HG02884 (cell line): Measurements from ENCODE around the gene COL11A2.
"Not testable (repeated sequence)": the region's sequence is repeated elsewhere in the genome, so short reads cannot be mapped to it uniquely, and the experiment has no call there.

Experiments
- ATAC-seq: cut with Tn5 transposase; IDR thresholded peaks from one replicate; pipeline ENCODE4 v1.9.1; 2021; ENCODE audit warnings: mild to moderate bottlenecking, moderate library complexity; ENCODE audit not compliant: unreplicated experiment

The COL11A2 gene

GRCh38 chr6:33192105-33192646 lies at the start of gene COL11A2:
COL11A2 (minus strand) TSS chr6:33192467; CDS start chr6:33192240, 227 bp downstream.
- no peak for ATAC-seq

GRCh38 chr6:33241968-33242367 lies 49.7 kb upstream of the COL11A2 start:
- no peak for ATAC-seq

DNA sequence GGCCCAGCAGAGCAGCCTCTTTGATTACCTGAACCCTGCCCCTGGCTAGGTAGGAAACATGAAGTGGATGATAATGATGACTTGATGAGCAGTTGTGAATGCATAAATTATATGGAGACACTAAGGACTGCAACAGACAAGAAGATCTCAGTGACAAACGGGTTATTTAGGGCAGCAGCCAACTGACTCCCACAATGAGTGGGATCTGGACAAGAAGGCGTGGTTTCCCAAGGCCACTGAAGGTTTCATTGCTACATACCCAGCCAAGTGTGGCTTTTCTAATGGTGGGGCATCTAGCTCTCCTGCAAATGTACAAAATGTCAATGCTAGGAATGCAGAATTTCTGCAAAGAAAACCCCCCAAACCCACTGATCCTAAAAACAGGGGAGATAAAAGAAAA lies 45.5 kb upstream of the COL11A2 start:
- ATAC-seq = no peak

DNA sequence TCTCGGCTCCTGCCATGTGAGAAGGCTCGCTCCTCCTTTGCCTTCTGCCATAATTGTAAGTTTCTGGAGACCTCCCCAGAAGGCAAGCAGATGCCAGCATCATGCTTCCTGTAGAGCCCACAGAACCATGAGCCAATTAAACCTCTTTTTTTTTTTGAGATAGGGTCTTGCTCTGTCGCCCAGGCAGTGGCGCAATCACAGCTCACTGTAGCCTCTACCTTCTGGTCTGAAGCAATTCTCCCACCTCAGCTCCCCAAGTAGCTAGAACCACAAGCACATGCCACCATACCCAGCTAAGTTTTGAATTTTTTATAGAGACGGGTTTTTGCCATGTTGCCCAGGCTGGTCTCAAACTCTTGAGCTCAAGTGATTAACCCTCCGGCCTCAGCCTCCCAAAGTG lies 44.6 kb upstream of the COL11A2 start:
- ATAC-seq = no peak

- ATAC-seq = no peak
Observed at GRCh38 chr6:33236328-33236727, 44.1 kb upstream of the COL11A2 start.

GRCh38 chr6:33235221-33235634 lies 43.0 kb upstream of the COL11A2 start:
- no peak for ATAC-seq

DNA sequence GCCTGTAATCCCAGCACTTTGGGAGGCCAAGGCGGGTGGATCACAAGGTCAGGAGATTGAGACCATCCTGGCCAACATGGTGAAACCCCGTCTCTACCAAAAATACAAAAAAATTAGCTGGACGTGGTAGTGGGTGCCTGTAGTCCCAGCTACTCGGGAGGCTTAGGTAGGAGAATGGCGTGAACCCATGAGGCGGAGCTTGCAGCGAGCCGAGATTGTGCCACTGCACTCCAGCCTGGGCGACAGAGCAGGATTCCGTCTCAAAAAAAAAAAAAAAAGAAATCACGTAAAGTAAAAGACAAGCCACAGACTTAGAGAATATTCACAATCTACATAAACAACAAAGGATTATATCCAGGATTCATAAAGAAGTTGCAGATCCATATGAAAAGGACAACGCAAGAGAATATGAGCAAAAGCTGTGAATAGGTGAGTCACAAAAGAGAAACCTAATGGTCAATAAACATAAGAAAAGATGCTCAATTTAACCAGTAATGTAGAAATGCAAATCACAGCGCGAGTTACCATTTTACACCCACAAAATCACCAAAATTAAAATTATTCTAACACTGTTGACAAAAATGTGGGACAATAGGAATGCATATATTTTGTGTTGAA lies 34.3 kb upstream of the COL11A2 start:
- ATAC-seq = not testable (repeated sequence)

GRCh38 chr6:33217681-33218080 lies 25.4 kb upstream of the COL11A2 start:
- ATAC-seq = no peak

DNA sequence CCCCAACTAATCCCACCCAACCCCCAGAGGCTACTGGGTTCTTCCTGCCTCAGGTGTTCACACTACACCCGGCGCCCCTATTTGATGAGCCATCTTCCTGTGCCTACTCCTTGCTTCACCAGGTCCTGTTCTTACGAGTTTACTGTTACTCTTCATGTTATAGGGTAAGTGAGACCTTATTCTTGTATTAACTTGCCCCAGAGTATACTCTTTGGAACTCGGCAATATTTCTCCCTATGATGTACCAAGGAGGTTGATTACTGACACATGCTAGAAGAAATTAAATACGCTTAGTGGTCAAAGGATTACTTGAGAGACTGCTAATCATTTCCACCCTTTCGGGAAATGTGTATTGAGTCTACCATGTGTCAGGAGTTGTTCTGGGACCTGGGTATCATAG lies 25.0 kb upstream of the COL11A2 start:
- no peak for ATAC-seq

- no peak for ATAC-seq
Observed at GRCh38 chr6:33216117-33216649, 23.9 kb upstream of the COL11A2 start.

GRCh38 chr6:33215271-33216116 lies 23.2 kb upstream of the COL11A2 start:
- no peak for ATAC-seq

DNA sequence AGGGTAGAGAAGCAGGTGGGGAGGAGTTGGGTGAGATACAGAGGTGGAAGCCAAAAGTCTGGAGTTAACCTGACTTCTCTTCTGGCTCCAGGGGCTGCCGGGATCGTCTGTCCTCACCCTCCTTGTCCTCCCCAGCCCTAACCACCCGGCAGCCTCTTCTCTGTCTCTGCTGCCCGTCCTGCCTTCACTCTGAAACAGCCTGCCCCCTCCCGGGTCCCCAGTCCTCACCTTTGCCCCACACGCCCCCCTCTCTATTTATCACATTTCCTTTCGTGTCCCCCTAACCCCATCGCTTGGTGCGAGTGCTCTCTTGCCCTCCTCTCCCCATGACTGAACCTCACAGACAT lies 21.7 kb upstream of the COL11A2 start:
- no peak for ATAC-seq

- no peak for ATAC-seq
Observed at GRCh38 chr6:33213166-33213988, 21.1 kb upstream of the COL11A2 start.

DNA sequence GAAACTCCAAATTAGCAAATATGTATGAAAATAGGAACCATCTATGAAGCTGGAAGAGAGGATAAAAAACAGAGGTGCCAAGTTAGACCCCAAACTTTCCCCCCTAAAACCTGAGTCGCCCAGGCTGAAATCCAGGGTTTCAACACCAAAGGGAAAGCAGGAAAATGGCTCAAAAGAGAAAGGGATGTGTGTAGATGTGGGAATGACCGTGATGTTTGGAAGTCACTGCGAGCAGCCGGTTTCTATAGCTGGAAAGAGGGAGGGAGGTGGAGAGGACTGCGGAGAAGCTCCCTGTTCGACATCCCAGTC lies 20.5 kb upstream of the COL11A2 start:
- no peak for ATAC-seq

DNA sequence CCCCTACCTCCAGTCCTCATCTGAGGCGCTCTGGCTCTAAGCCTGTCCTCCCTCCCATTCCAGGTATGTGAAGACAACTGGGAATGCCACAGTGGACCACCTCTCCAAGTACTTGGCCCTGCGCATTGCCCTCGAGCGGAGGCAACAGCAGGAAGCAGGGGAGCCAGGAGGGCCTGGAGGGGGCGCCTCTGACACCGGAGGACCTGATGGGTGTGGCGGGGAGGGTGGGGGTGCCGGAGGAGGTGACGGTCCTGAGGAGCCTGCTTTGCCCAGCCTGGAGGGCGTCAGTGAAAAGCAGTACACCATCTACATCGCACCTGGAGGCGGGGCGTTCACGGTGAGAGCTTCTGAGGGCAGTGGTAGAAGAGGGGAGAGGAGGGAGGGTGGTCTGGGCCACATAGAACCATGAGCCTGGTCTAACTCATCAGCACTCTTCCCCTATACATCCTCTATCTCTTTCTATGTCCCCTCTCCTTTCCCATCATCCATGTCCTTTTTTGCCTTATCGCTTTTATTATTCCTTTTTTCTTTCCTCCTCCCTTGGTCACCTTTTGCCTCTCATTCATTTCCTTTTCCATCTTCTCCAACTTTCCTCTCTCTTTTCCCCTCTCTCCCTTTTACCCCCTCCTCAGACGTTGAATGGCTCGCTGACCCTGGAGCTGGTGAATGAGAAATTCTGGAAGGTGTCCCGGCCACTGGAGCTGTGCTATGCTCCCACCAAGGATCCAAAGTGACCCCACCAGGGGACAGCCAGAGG lies 19.6 kb upstream of the COL11A2 start:
- ATAC-seq = no peak

DNA sequence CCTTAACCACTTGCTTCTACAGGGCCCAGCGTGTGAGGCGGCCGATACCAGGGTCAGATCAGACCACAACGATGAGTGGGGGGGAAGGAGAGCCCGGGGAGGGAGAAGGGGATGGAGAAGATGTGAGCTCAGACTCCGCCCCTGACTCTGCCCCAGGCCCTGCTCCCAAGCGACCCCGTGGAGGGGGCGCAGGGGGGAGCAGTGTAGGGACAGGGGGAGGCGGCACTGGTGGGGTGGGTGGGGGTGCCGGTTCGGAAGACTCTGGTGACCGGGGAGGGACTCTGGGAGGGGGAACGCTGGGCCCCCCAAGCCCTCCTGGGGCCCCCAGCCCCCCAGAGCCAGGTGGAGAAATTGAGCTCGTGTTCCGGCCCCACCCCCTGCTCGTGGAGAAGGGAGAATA lies 18.9 kb upstream of the COL11A2 start:
- no peak for ATAC-seq

- no peak for ATAC-seq
Observed at GRCh38 chr6:33209856-33210255, 17.6 kb upstream of the COL11A2 start.

DNA sequence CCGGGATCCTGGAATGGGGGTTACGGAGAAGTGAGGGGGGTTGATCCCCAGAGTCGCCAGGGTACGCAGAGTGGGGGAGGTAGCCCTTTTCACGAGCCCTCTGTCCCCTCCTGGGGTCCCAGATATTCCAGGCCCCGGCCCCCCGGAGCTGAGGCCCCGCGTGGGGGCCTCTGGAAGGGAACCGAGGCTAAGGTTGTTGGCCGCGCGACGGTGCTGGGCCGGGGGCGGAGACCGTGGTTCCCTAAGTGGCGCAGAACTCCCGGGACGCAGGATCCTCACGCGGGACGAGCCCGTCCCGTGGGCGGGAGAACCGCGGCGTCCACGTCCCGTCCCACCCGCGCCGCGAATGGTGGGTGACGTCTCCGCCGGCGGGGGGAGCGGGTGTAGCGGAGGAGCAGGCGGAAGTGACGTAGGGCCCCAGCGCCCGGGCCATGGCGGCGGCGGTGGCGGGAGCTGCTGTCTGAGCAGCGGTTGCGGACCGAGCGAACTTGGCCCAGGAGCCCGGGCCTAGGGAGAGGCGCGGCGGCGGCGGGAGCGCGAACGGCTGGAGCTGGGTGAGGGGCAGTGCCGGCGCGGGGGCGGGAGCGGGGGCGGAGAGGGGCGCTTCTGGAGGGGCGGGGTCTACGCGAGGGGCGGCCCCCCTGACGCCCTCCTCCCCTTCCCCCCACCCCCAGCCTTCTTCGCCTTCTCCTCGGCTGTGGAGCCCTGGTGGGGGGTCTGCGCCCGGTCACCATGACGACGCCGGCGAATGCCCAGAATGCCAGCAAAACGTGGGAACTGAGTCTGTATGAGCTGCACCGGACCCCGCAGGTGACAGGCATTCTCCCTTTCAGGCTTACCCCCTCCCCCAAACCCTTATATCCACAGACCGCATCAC lies 16.1 kb upstream of the COL11A2 start, which contains the start of gene RING1:
Gene RING1 (plus strand): TSS at position 410 of the 877 bp plus-strand sequence. CDS start 323 bp downstream, at position 733.
- ATAC-seq = no peak

GRCh38 chr6:33207552-33208090 lies 15.4 kb upstream of the COL11A2 start:
- no peak for ATAC-seq
